ENCODE data around the gene TMEM114. TPM values are rescaled to one million over a fixed set of nuclear protein-coding genes. Genes with fewer than 3 reads are reported as not detected.

TMEM114 gene
- total RNA-seq, 1 experiment from 2014 or later, result not detected

DNA sequence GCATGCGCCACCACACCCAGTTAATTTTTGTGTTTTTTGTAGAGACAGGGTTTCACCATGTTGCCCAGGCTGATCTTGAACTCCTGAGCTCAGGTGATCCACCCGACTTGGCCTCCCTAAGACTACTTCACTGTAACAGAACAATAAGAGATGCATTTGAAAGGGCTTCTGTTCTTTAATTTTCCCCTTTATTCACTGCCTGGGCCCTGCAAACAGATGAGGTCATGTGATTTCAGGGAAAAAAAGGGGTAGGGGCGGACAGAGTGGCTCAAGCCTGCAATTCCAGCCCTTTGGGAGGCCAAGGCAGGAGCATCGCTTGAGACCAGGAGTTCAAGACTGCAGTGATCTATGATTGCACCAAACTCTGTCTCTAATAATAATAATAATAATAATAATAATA lies 36.3 kb downstream of the TMEM114 start:
- TF ChIP-seq, protein P1, sequence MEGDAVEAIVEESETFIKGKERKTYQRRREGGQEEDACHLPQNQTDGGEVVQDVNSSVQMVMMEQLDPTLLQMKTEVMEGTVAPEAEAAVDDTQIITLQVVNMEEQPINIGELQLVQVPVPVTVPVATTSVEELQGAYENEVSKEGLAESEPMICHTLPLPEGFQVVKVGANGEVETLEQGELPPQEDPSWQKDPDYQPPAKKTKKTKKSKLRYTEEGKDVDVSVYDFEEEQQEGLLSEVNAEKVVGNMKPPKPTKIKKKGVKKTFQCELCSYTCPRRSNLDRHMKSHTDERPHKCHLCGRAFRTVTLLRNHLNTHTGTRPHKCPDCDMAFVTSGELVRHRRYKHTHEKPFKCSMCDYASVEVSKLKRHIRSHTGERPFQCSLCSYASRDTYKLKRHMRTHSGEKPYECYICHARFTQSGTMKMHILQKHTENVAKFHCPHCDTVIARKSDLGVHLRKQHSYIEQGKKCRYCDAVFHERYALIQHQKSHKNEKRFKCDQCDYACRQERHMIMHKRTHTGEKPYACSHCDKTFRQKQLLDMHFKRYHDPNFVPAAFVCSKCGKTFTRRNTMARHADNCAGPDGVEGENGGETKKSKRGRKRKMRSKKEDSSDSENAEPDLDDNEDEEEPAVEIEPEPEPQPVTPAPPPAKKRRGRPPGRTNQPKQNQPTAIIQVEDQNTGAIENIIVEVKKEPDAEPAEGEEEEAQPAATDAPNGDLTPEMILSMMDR (IDR thresholded peaks at IDR 0.05; ENCODE audit: unreplicated experiment), result no peak
- CTCF ChIA-PET, result interaction anchor here (1.1 kb wide), 1 partner anchor 14 kb away, joined by 3 read pairs; no protein-coding TSS in a partner anchor
- Mint-ChIP-seq H3K9me3 (ENCODE audit: low read depth, unreplicated experiment) (no peaks in the 10 kb centered on the region), H3K4me3 (ENCODE audit: low read depth, unreplicated experiment) (no peak overlapping the region), H3K27ac (ENCODE audit: unreplicated experiment) (no peak overlapping the region), H3K4me1 (ENCODE audit: low read depth, unreplicated experiment) (no peaks in the 10 kb centered on the region), H3K27me3 (ENCODE audit: unreplicated experiment) (peaks cover 96% of the 10 kb centered on the region), H3K36me3 (ENCODE audit: insufficient read depth, unreplicated experiment) (no peaks in the 10 kb centered on the region)
- intact Hi-C loops (cut with micrococcal nuclease; ENCODE audit: unreplicated experiment), result no loop called here
- no peak for DNase-seq
- no TSS peak for BruUV-seq (replicated peaks)

DNA sequence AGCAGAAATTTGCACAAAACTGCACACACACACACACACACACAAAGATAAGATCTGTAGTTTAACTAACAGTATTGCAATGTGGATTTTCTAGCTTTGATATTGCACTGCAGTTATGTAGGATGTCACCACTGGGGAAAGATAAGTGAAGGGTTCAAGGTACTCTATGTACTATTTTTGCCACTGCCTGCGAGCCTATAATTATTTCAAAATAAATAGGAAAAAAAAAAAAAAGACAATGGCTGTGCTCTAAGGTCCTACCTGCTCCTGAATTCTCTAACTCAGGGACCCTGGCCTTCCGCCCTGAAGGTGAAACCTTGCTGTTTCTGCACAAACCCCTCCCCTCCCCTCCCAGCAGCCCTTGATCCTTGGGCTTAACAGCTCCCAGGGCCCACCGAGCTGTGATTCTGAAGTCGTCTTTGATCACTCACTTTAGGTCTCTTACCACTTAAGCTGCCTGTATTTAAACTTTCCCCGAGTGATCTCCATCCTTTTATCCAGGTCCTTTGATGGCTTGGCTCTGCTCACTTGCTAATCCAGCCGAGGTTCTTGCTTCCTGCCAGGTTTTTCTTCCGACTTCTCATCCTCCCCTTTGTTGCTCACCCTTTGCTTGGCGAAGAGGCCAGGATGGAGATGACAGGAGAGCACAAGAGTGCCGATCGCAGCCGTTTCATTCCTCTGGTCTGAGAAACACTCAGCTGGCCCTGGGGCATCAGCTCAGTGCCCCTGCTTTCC lies 37.7 kb downstream of the TMEM114 start:
- Mint-ChIP-seq H3K27me3 (ENCODE audit: unreplicated experiment) (peaks cover 100% of the 10 kb centered on the region), H3K4me1 (ENCODE audit: low read depth, unreplicated experiment) (no peaks in the 10 kb centered on the region), H3K36me3 (ENCODE audit: insufficient read depth, unreplicated experiment) (no peaks in the 10 kb centered on the region), H3K4me3 (ENCODE audit: low read depth, unreplicated experiment) (no peak overlapping the region), H3K9me3 (ENCODE audit: low read depth, unreplicated experiment) (no peaks in the 10 kb centered on the region), H3K27ac (ENCODE audit: unreplicated experiment) (no peak overlapping the region)
- TF ChIP-seq, protein P1 (IDR thresholded peaks at IDR 0.05; ENCODE audit: unreplicated experiment), result no peak
- CTCF ChIA-PET, result interaction anchor here (0.6 to 0.7 kb wide), 3 partner anchors 15 to 1870 kb away, joined by 3 to 4 read pairs (median 3); no protein-coding TSS in a partner anchor
- intact Hi-C loops (cut with micrococcal nuclease; ENCODE audit: unreplicated experiment), result no loop called here
- no peak for DNase-seq
- no TSS peak for BruUV-seq (replicated peaks)

DNA sequence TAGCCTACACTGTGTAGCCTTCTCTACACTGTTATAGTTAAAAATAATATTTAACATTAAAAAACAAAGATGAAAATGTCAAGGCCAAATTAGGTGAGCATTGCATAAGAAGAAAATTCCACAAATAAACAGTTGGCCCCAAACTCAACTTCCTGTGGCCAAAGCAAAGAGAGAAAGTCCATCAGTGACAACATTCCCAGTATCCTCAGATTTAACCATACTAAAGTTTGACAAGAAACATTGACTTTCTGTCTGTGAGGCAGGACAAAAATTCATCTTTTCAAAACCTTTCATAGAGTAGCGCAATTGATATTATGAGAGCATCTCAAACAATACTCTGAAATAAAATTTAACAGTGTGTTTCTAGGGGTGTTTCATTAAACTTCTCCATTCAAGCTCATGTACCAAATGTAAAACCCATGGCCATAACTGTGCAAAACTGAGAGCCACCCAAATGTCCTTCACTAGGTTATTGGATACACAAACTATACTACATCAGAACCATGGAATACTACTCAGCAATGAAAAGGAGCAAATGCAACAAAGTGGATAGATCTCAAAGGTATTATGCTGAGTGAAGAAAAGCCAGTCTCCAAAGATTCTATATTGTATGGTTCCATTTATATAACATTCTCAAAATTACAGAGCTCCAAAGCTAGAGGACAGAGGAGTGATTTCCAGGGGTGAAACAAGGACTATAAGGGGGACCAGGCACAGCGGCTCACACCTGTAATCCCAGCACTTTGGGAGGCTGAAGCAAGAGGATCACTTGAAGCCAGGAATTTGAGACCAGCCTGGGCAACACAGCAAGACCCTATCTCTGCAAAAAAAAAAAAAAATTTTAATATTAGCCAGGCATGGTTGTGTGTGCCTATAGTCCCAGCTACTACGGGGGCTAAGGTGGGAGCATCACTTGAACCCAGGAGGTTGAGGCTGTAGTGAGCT lies 38.7 kb downstream of the TMEM114 start:
- no peak for DNase-seq
- CTCF ChIA-PET, result no interaction called here
- intact Hi-C loops (cut with micrococcal nuclease; ENCODE audit: unreplicated experiment), result no loop called here
- Mint-ChIP-seq H3K4me3 (ENCODE audit: low read depth, unreplicated experiment) (no peak overlapping the region), H3K27ac (ENCODE audit: unreplicated experiment) (no peak overlapping the region), H3K36me3 (ENCODE audit: insufficient read depth, unreplicated experiment) (no peaks in the 10 kb centered on the region), H3K4me1 (ENCODE audit: low read depth, unreplicated experiment) (no peaks in the 10 kb centered on the region), H3K27me3 (ENCODE audit: unreplicated experiment) (peaks cover 100% of the 10 kb centered on the region), H3K9me3 (ENCODE audit: low read depth, unreplicated experiment) (no peaks in the 10 kb centered on the region)
- BruUV-seq (replicated peaks), result no TSS peak
- TF ChIP-seq, protein P1 (IDR thresholded peaks at IDR 0.05; ENCODE audit: unreplicated experiment), result no peak

DNA sequence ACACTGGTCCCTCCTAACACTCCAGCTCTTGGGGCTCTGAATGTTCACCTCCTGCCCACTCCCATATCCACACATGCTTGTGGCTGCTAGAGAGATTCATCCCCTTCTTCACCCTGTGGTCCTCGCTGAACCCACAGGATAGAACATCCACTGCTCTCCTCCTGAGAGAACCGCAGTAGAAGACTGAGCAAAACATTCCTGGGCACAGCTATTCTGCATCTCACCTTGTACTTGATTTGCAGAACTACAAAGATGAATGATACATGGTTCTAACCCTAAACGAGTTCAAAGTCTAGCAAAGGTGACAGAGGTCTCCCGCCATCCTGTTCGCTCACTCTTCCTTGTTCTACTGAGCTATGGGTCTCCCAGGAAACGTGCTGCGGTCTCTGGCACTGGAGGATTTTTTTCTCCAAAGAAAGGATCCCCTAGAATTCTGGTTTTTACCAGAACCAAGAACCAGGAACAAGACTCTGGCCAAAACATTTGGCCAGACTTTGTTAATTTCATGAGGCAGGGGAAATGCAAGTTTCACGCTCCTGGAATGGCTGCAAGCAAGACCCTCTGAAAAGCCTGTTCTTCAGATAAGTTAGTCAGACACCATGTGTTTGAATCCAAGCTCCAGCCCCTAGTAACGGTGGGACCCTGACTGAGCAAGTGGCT lies 39.5 kb downstream of the TMEM114 start:
- Mint-ChIP-seq H3K27ac (ENCODE audit: unreplicated experiment) (no peak overlapping the region), H3K36me3 (ENCODE audit: insufficient read depth, unreplicated experiment) (no peaks in the 10 kb centered on the region), H3K4me1 (ENCODE audit: low read depth, unreplicated experiment) (no peaks in the 10 kb centered on the region), H3K4me3 (ENCODE audit: low read depth, unreplicated experiment) (no peak overlapping the region), H3K27me3 (ENCODE audit: unreplicated experiment) (peaks cover 100% of the 10 kb centered on the region), H3K9me3 (ENCODE audit: low read depth, unreplicated experiment) (no peaks in the 10 kb centered on the region)
- TF ChIP-seq, protein P1 (IDR thresholded peaks at IDR 0.05; ENCODE audit: unreplicated experiment), result no peak
- no peak for DNase-seq
- no TSS peak for BruUV-seq (replicated peaks)
- intact Hi-C loops (cut with micrococcal nuclease; ENCODE audit: unreplicated experiment), result no loop called here
- CTCF ChIA-PET, result no interaction called here
